NCI-H82 treated with DMSO at 0.1 percent for 48 hours (cell line): ENCODE measurements around the gene HARBI1.

Experiments used
- DNase-seq: peaks from one replicate; lab custom pipeline; 2025; ENCODE audit not compliant: unreplicated experiment; lab: John Stamatoyannopoulos, UW

Gene HARBI1

DNA sequence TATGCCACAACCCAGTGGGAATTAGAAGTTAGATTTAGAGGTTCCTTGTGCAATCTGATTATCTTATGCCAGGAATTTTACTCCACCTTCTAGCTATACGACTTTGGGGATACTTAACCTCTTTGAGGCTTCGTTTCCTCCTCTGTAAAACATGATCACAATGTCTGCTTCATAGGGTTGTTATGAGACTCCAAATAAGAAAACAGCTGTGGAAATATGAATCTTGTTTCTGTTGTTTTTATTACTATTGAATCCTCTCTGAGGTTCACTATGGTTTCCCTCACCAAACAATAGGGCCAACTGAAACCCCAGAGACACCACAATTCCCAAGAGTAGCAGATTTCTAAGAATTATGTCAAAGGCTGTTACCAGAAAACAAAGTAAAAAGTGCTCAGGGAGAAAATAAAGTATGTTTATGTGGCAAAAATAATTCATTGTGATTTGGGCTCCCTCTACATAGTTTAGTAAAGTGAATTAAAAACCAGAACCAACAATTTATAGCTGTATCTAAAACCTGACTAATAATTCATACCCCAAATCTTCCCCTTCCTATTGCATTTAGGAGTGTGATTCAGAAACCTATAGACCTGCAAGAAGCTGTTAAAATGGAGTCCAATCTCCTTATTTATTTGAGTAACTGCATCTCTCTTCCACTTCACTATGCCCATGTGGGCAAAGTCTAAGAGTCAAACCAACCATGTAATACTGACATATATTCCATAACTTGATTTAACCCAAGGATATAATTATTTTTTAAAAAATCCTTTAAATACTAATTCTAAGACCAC lies 61.6 kb downstream of the HARBI1 start:
- no peak for DNase-seq

GRCh38 chr11:46554213-46555147 lies 62.5 kb downstream of the HARBI1 start:
- no peak for DNase-seq

- DNase-seq = no peak
Observed at GRCh38 chr11:46553814-46554212, 63.2 kb downstream of the HARBI1 start.
